SU-DHL-6 (cell line): Measurements from ENCODE around the gene RASGRF1.

Experiments
- H2AFZ ChIP-seq: fragments of 200-600 bp; sonication (generic); 2 replicates; pipeline ENCODE4 v1.6.1; 2014; ENCODE audit warnings: low read depth, mild to moderate bottlenecking, moderate library complexity, mixed read lengths, antibody characterized with exemption, low read length; ENCODE audit not compliant: severe bottlenecking
- H3F3A ChIP-seq: fragments of 200-600 bp; shearing (Covaris generic); 2 replicates; pipeline ENCODE4 v1.6.0; 2016; ENCODE audit warnings: antibody characterized with exemption, mild to moderate bottlenecking; ENCODE audit not compliant: insufficient read depth
- H3K27ac ChIP-seq: fragments of 200-600 bp; sonication (generic); 2 replicates; pipeline ENCODE4 v1.5.1; 2016; ENCODE audit warnings: low read depth, mild to moderate bottlenecking, low read length, moderate library complexity, mixed read lengths
- H3K27me3 ChIP-seq: fragments of 200-600 bp; sonication (generic), shearing (Covaris generic); 2 replicates; pipeline ENCODE4 v1.6.0; 2014; ENCODE audit warnings: mild to moderate bottlenecking, low read length
- H3K36me3 ChIP-seq: fragments of 200-600 bp; sonication (generic); 2 replicates; pipeline ENCODE4 v1.6.1; 2014; ENCODE audit warnings: mild to moderate bottlenecking, low read length, mixed read lengths
- H3K4me2 ChIP-seq: fragments of 300-600, 200-600 bp; shearing (Covaris generic), sonication (generic); 2 replicates; pipeline ENCODE4 v1.6.0; 2014; ENCODE audit warnings: low read length, low read depth, mild to moderate bottlenecking; ENCODE audit not compliant: poor library complexity, severe bottlenecking
- H3K4me3 ChIP-seq: fragments of 200-600 bp; sonication (generic); 2 replicates; pipeline ENCODE4 v1.5.1; 2014; ENCODE audit warnings: antibody characterized with exemption, low read length, mild to moderate bottlenecking, mixed read lengths; ENCODE audit not compliant: insufficient read depth, poor library complexity, severe bottlenecking
- H3K79me2 ChIP-seq: fragments of 200-600 bp; sonication (generic); 2 replicates; pipeline ENCODE4 v1.6.1; 2014; ENCODE audit warnings: mild to moderate bottlenecking, low read length, moderate library complexity; ENCODE audit not compliant: insufficient read depth
- H3K9ac ChIP-seq: fragments of 200-600 bp; sonication (generic); 2 replicates; pipeline ENCODE4 v1.7.0; 2014; ENCODE audit warnings: mild to moderate bottlenecking, low read length
- H3K9me2 ChIP-seq: fragments of 200-600 bp; sonication (generic); replicated peaks from 2 replicates; pipeline ENCODE4 v1.6.1; 2014; ENCODE audit warnings: low read length; ENCODE audit not compliant: insufficient read depth
- H3K9me3 ChIP-seq: fragments of 200-600 bp; sonication (generic); 2 replicates; pipeline ENCODE4 v1.6.1; 2014; ENCODE audit warnings: low read length, mixed read lengths; ENCODE audit not compliant: insufficient read depth
- H4K20me1 ChIP-seq: fragments of 200-600 bp; sonication (generic); 2 replicates; pipeline ENCODE4 v1.6.1; 2014; ENCODE audit warnings: low read depth, mild to moderate bottlenecking, antibody characterized with exemption, low read length, moderate library complexity, mixed read lengths
- EZH2phosphoT487 ChIP-seq: fragments of 200-600 bp; sonication (generic), shearing (Covaris generic); conservative IDR thresholded peaks from 2 replicates; pipeline ENCODE4 v1.6.1; 2018; ENCODE audit warnings: mild to moderate bottlenecking, antibody characterized with exemption, low read length, moderate library complexity, mixed read lengths
- TF ChIP-seq, protein P1 (sequence below): fragments of 200-600 bp; sonication (generic); IDR thresholded peaks from one replicate; pipeline ENCODE4 v1.5.1; 2017; ENCODE audit warnings: antibody characterized with exemption, mild to moderate bottlenecking, low read length, moderate library complexity; ENCODE audit not compliant: insufficient read depth, poor library complexity, severe bottlenecking

Gene RASGRF1

DNA sequence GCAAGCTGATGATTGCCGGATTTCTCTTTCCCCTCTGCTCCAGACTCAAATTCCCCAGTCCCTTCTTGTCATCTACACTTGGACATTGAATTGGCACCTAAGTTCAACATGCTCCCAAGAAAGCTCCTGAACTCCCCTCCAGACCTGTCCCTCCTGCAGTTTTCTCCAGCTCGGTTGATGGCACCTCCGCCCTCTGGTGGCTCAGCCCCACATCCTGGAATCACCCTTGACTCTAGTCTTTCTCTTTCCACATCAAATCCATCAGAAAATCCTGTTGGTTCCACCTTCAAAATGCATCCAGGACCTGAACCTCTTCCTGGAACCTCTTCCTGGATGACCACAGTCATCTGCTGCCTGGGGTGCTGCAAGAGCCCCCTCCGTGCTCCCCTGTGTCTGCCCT lies 60.1 kb downstream of the RASGRF1 start:
- H3K27me3 ChIP-seq = no peaks in the 10 kb centered on the region
- TF ChIP-seq, protein P1, sequence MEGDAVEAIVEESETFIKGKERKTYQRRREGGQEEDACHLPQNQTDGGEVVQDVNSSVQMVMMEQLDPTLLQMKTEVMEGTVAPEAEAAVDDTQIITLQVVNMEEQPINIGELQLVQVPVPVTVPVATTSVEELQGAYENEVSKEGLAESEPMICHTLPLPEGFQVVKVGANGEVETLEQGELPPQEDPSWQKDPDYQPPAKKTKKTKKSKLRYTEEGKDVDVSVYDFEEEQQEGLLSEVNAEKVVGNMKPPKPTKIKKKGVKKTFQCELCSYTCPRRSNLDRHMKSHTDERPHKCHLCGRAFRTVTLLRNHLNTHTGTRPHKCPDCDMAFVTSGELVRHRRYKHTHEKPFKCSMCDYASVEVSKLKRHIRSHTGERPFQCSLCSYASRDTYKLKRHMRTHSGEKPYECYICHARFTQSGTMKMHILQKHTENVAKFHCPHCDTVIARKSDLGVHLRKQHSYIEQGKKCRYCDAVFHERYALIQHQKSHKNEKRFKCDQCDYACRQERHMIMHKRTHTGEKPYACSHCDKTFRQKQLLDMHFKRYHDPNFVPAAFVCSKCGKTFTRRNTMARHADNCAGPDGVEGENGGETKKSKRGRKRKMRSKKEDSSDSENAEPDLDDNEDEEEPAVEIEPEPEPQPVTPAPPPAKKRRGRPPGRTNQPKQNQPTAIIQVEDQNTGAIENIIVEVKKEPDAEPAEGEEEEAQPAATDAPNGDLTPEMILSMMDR = no peak
- TF ChIP-seq EZH2phosphoT487 = no peak
- no peaks in the 10 kb centered on the region for H4K20me1 ChIP-seq
- H2AFZ ChIP-seq = no peak overlapping the region
- H3K9me2 ChIP-seq = no peaks in the 10 kb centered on the region
- H3K9ac ChIP-seq = no peak overlapping the region
- no peak overlapping the region for H3K4me2 ChIP-seq
- no peak overlapping the region for H3K27ac ChIP-seq
- no peaks in the 10 kb centered on the region for H3K36me3 ChIP-seq
- H3K79me2 ChIP-seq = no peaks in the 10 kb centered on the region
- H3K9me3 ChIP-seq = no peaks in the 10 kb centered on the region
- H3K4me3 ChIP-seq = no peak overlapping the region
- no peaks in the 10 kb centered on the region for H3F3A ChIP-seq

DNA sequence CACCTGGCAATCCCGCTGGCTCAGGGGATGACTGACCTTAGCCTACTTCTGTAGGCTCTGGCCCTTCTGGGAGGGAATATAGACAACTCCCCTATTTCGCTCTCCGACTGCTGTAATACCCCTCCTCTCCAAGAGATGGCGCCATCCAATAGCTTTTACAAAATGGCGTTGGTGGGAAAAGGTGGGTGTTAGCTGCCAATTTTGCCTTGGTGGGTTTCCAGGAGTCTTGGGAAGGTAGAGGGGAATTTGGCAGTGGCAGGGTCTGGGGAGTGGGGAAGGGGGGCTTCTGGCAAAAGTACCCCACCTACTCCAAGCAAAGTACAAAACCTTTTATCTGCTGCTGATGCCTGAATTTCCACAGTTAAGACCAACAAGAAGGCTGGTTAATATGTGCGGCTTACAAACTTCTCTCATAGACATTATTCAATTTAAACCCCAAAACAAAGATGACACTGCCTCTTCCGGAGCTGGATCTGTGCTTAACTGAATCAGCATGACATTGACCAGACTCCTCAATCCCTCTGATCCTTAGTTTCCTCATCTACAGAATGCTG lies 62.1 kb downstream of the RASGRF1 start:
- H3K9me2 ChIP-seq = no peaks in the 10 kb centered on the region
- H3F3A ChIP-seq = no peaks in the 10 kb centered on the region
- no peak overlapping the region for H3K27ac ChIP-seq
- TF ChIP-seq, protein P1 = peak; percentile 96
- no peak for TF ChIP-seq EZH2phosphoT487
- no peaks in the 10 kb centered on the region for H3K36me3 ChIP-seq
- no peak overlapping the region for H3K4me2 ChIP-seq
- no peaks in the 10 kb centered on the region for H3K79me2 ChIP-seq
- H4K20me1 ChIP-seq = no peaks in the 10 kb centered on the region
- H2AFZ ChIP-seq = no peak overlapping the region
- no peak overlapping the region for H3K4me3 ChIP-seq
- H3K9me3 ChIP-seq = no peaks in the 10 kb centered on the region
- H3K27me3 ChIP-seq = no peaks in the 10 kb centered on the region
- H3K9ac ChIP-seq = no peak overlapping the region

DNA sequence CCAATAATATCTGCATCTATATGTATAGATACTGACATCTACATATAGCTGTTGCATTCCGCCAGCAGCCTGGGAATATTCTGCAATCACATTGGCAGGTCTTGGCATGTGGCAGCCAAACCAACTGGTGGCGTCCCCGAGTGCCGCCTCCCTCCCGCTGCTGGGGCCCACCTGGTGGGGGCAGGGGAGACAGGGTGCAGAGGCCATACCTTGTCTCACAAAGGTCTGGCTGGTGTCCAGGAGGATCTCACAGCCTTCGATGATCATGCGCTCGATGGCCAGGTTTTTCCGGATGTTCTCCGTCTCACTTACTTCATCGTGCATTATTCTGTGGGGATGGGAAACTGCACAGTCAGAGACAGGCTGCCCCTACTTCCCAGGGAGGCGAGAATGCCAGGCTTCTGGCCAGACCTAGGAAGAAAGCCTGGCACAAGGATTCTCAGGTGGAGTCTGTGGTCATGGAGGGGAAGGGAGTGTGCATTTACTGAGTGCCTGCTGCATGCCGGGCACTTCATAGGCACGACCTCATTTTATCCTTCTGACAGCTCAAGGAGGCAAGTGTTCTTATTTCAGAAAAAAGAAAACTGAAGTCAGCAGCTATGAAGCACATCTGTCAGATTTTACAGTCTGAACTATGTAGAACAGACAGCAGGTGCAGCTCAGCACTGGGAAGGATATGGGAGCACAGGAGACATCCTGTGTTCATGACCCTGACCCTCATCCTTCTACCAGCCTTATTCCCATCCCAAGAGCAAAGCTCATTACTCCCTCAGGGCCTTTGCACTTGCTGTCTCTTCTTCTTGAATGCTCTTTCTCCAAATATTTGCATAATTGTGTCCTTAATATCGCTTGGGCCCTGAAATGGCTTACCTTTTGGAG lies 62.8 kb downstream of the RASGRF1 start:
- Histone ChIP-seq H3K36me3 (no peaks in the 10 kb centered on the region), H2AFZ (no peak overlapping the region), H3F3A (no peaks in the 10 kb centered on the region), H3K9ac (no peak overlapping the region), H3K4me3 (no peak overlapping the region), H3K9me3 (no peaks in the 10 kb centered on the region), H4K20me1 (no peaks in the 10 kb centered on the region), H3K4me2 (no peak overlapping the region), H3K9me2 (no peaks in the 10 kb centered on the region), H3K79me2 (no peaks in the 10 kb centered on the region), H3K27ac (no peak overlapping the region), H3K27me3 (no peaks in the 10 kb centered on the region)
- TF ChIP-seq, protein P1 = no peak
- no peak for TF ChIP-seq EZH2phosphoT487
